GM18526 (cell line): ENCODE data around the gene KCNJ5.

Experiments
- POLR2A ChIP-seq: IDR thresholded peaks from 3 replicates; pipeline ENCODE4 v1.6.1; 2011; ENCODE audit not compliant: insufficient read length; ENCODE audit errors: extremely low read depth

The KCNJ5 gene

DNA sequence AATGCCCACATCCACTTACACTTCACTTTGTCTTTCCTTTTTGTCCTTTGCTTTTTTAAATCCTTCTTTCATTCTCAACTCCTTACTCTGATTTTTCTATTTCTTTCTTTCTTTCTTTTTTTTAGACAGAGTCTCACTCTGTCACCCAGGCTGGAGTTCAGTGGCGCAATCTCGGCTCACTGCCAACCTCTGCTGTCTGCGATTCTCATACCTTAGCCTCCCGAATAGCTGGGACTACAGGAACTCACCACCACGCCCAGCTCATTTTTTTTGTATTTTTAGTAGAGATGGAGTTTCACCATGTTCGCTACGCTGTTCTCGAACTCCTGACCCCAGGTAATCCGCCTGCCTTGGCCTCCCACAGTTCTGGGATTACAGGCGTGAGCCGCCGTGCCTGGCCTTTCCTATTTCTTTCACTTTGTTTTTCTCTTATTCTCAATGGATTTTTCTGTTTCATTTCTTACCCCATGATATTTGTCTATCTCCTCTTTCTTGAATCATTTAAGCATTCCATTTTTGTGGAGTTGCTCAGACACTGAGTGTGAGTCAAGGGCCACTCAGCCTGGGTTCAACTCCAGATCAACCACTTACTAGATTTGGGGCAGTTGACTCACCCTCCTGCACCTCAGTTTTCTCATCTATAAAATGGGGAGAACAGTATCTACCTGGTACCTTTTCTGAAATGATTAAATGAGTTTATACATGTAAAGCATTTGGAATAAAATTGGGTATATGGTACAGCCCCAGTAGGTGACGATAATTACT, 7.6 kb downstream of the KCNJ5 start:
- no peak for TF ChIP-seq POLR2A

DNA sequence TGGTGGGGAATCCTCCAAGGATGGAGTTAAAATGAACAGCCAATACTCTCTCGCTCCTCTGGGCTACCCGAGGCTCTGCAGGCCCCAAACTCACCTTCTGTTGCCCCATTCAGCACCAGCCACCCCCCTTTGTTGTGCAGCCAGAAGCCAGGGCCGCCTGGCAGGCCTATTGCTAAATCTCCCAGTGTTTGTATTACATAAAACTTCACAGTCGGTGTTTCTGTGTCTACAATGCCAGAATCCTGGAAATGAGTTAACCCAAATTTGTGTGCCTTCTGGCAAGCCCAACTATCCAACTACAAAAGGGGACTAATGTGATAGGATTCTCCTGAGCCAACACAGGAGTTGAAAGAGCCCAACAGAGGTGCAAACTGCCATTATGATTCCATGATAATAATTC, 9.3 kb downstream of the KCNJ5 start:
- no peak for TF ChIP-seq POLR2A

- no peak for TF ChIP-seq POLR2A
Observed at GRCh38 chr11:128901653-128902514, 10.7 kb downstream of the KCNJ5 start.

- TF ChIP-seq POLR2A: no peak
Observed at GRCh38 chr11:128902515-128903066, 11.4 kb downstream of the KCNJ5 start.

DNA sequence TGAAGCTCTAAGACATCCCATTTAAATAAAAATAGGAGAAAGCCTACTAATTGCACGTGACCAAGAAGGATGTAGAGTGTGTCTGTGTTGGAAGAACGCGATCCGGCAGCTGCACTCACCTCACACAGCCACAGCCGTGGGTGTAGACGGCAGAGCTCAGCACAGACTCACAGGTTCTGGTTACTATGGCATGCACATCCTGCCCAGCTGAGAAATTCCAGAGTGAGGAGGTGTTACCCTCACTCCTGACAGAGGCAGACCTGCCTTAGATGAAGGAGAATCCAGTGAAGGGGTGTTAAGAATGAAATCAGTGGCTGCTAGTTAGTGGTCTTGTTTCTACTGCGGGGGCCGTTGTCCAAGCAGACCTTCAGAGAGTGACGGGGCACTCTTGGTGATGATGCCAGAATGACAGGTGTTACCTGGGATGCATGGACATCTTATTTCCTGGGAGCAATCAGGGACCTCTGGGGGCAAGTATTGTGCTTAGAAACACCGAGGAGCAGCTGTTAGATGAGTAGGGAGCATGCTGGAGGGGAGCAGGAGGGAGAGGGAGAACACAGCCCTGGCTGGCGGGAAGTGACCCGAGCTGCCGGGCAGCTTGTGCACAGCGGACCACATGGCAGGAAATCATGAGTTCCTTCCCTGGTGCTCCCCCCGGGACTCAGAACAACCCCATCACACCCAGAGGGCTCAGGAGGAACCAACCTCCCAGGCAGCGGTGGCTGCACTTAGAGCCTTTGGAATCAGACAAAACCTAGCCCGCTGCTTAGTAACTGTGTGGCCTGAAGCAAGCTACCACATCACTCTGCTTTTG, 12.3 kb downstream of the KCNJ5 start:
- no peak for TF ChIP-seq POLR2A

GRCh38 chr11:128904303-128904655, 13.1 kb downstream of the KCNJ5 start:
- TF ChIP-seq POLR2A: no peak

DNA sequence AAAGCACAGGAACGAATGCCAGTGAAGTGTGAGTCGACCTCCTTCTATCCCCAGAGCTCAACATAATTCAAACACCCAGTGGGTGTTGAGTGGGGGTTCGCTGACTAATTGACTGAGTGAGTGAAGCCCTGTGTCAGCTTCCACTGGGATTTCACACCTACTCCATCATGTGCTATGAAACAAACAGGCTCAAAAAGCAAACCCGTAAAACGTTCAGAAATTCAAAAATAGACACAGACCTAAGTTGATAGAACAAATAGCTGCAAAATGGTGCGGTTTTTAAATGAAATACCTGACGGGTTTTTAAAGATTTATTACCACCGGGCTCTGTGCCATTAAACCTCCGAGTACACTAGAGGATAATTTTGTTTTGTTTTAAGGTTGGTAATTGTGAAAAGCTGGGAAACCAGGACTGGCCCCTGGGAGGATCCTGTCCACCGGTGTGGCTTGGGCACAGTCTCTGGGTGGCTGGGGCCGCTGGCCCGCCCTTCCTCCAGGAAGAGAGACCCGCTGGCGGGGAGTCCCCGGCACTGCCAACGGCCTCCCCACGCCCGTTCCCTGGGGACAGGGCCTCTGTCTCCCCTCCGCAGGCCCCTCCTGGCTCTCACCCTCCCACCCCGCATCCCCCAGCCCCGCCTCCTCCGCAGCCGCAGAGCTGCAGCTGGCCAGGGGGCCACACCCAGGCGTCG, 13.6 kb downstream of the KCNJ5 start:
- no peak for TF ChIP-seq POLR2A

DNA sequence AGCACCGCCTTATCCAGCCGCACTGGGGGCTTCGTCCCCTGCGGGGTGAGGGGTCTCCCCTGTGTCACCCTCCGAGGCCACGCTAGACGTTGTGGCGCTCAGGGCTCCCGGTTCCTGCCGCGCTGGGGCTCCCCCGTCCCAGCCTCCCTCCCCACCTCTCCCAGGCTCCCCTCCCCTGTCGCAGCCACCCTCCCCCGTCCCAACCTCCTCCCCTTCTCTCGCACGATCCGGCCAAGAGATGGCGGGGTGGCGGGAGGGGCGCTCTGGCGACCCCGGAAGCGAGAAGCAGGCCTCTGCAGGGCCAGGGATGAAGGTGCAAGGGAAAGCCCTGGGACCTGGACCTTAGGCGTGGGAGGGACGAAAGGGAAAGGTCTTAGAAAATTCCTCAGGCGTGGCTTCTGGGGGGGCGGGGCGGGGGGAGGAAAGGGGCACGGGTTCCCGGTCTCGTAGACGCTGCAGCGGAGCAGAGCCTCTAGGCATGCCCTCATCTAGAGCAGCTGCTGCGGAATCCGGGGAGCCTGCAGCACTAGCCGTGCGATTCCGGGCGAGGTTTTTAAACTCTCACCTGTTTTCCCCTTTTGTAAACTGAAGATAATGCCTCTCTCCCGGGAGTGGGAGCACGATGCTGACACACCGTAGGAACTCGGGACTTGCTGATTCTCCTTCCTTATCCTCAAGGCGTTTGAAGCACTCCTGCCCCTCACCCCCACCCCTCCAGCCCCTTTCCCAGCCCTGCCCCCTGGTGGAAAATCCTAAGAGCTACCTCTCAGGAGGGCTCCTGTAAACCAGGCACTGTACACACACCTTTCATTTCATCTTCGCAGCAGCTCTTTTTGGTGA, 14.4 kb downstream of the KCNJ5 start:
- no peak for TF ChIP-seq POLR2A

GRCh38 chr11:128906185-128907050, 15.3 kb downstream of the KCNJ5 start:
- no peak for TF ChIP-seq POLR2A

- TF ChIP-seq POLR2A: no peak
Observed at GRCh38 chr11:128907585-128907984, 16.4 kb downstream of the KCNJ5 start.

GRCh38 chr11:128908391-128909246, 17.5 kb downstream of the KCNJ5 start:
- TF ChIP-seq POLR2A: no peak
